NCI-H1105 treated with DMSO at 0.1 percent for 48 hours (cell line): ENCODE measurements around the gene ANKRD7.
A peak's percentile ranks its signal among the peaks of the same experiment; 100 is the strongest.

Source experiments
- DNase-seq: peaks from one replicate; lab custom pipeline; 2025; lab: John Stamatoyannopoulos, UW

The ANKRD7 gene, protein sequence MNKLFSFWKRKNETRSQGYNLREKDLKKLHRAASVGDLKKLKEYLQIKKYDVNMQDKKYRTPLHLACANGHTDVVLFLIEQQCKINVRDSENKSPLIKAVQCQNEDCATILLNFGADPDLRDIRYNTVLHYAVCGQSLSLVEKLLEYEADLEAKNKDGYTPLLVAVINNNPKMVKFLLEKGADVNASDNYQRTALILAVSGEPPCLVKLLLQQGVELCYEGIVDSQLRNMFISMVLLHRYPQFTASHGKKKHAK

DNA sequence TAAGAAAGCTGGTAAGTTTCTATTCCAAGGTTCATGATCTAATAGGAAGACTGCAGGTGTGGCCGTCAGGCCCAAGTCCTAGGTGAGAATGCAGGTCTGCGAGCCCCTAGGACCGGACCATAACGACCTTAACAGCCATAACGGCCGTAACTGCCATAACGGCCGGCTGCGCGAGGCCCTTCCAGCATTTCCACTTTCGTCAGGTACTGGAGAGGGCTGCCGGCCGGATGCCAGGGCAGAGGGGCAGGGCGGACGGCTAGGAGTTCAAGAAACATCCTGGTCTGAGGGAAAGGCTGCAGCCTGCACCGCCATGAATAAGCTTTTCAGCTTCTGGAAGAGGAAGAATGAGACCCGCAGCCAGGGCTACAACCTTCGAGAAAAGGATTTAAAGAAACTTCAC is at the start of gene ANKRD7:
TSS of gene ANKRD7 (plus strand) at position 184 of the 400 bp plus-strand sequence. CDS start at position 311, 127 bp downstream.
- no peak for DNase-seq

DNA sequence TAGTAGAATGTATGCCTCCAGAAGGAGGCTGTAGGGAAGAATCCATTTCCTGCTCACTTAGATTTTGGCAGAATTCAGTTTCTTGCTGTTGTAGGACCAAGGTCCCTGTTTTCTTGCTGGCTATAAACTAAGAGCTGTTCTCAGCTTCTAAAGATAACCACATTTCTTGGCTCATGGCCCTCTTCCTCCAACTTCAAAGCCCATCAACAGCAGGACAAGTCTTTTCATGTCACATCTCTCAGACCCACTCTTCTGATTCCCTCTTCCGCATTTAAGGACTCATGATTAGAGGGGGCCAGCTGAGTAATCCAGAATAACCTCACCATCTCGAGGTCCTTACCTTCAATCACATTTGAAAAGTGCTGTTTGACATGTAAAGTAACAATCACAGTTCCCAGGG is 48.8 kb upstream of the ANKRD7 start:
- DNase-seq, result no peak

DNA sequence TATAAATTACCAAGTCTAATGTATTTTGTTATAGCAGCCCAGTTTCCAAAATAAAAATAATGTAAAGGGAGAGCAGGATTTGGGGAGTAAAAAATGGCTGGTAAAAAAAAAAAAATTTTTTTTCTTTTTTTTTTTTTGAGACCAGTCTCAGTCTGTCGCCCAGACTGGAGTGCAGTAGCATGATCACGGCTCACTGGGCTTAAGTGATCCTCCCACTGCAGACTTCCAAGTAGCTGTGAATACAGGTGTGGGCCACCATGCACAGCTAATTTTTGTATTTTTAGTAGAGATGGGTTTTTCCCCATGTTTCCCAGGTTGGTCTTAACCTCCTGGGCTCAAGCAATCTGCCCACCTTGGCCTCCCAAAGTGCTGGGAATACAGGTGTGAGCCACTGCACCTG is 45.3 kb upstream of the ANKRD7 start:
- DNase-seq, result no peak

DNA sequence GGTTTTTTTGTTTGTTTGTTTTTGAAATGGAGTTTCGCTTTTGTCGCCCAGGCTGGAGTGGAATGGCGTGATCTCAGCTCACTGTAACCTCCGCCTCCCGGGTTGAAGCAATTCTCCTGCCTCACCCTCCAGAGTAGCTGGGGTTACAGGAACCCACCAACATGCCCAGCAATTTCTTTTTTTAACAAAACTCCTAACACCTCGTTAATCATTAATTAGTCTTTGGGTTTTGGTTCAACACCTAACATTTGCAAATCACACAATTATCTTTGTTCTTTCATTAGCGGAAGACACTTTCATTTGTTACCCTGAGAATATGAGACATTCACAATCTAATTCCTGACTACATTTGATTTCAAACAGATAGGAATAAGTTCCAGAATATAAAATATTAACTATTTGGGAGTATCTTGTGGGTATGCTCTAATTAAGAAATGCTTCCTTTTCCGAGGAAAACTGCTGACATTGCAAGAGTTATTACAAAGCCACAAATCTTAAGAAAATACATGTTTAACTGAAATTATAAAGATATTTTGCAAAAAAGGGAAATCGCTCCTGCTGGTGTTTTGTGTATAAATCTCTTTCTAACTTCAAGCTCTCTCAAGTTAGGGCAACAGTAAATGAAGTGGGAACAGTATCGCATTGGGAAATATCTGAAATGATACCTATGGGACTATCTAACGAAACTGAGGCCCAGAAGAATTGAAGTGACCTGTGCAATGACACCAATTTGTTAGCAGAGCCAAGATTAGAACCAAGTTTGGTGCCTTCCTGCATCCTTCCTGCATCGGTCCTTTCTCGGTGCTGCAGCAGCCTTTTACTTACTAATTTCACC is 41.7 kb upstream of the ANKRD7 start:
- DNase-seq, result no peak

DNA sequence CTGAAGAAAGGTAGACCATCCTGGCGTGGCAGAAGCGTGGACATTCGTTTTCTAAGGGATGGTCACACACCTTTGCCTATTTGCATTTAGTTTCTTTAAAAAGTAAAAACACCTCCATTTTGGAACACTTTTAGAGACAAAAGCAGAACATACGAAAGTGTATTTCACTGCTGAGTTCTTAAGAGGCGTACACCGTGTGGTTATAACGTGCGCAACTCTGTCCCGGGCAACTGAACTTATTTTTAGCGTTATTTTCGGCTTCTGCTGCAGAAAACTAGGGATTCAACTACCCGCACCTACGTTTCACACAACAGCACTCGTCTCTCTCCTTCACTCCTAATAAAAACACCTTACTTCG is 41.1 kb upstream of the ANKRD7 start:
- DNase-seq, result no peak

DNA sequence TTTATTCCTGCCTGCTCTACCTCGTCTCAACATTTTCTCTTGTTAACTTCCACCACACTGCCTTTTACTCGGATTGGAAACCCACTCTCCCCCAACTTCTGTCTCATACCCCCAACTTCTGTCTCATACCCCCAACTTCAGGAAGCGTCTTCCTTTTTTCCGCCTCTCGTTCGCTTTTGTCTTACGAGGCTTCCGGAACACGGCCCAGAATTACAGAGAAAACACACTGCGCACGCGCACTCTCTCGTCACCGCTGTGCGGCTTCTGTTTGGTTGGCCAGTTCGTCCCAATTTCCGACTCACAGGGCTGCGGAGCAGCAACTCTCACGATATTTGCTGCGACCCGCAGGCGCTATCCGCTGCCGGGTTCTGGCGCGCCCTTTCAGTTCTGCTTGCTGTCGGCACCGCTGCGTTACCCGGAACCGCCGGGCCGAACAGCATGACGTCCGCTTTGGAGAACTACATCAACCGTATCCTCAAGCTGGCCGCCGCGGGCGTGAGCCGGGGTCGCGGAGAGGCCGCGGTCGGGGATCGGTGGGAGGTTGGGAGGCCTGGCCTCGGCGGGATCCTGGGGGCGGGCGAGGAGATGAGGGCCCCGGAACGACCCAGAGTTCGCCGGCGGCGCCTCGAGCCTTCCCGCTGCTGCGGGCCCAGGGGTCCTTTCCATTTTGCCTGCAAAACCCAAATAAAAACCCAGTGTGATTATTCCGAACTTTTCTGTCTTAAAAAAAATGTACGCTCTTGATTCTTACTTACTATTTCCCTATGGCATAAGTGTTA is 40.5 kb upstream of the ANKRD7 start, which contains the start of gene LSM8:
TSS of gene LSM8 (plus strand) at position 379 of the 779 bp plus-strand sequence. CDS start at position 439, 60 bp downstream.
- DNase-seq, result peak; percentile 95

DNA sequence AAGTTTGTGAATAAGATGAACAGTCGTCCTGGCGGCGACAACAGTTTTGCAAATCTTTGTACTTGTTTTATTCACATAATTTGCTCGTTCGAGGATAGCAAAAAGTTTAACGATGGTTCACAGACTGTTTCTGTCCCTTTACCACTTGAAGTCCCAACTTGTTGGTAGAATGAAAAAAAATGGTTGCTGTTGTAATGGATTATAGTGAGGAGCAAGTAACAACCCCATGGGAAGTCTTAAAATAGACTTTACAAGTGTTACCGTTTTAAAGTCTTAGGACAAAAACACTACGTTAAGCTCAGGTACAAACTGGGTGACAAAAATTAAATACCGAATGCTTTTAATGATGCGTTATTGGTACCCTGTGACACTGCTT is 40.0 kb upstream of the ANKRD7 start:
- peak; percentile 23 for DNase-seq

DNA sequence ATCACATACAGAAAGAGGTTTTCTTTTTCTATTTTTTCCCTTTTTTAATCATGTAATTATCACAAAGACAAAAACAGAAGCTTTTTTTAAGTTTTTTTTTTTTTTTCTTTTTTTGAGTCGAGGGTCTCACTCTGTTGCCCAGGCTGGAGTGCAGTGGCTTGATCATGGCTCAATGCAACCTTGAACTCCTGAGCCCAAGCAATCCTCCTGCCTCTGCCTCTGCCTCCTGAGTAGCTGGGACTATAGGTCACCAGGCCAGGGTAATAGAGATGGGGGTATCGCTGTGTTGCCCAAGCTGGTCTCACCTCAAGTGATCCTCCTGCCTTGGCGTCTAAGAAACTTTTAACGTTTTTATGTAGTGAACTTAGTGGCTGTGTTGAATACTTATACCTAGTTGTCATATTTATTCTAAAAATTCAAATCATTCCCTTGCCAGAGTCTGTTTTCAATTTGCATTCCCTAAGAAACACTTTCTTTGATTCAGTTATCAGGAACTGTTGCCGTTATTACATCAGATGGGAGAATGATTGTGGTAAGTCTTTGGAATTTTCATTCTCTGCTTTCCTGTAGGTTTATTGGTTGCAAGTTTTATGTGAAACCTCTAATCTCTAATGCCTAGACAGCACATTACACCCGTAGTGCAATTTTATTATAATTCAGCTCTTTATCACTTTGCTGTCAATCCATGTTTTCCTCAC is 39.2 kb upstream of the ANKRD7 start:
- no peak for DNase-seq

DNA sequence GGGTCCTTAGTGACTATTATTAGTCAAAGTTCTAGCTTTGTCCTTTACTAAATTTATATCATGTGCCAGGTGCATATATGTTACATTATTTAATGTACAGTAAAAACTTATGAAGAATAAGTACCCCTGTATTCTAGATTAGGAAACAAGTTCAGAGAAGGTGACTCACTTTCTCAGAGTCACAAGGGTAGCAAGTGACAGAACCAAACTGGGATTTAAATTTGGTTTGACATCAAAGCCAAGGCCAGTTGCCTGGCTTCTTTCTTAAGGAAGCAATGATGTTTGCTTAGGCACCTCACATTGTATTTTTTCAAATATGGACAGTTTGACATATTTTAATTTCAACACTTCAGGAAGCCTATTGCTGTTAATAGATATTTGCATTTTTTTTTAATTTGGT is 38.0 kb upstream of the ANKRD7 start:
- DNase-seq, result no peak

DNA sequence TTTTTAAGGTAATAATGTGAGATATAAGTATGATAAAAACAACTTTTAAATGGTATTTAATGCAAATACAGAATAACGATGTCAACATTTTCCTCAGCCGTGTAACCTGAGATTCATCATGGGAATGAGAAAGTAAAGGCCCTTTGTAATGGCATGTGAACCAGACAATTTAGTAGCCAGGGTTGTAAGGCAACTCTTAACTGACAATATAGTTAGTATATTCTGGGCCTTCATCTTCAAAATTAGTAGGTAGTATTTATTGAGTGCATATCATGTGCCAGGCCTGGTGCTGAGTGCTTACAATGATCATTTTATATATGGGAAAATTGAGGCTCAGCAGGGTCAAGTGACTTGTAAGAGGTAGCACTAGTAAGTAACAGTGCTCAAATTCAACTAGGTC is 29.9 kb upstream of the ANKRD7 start:
- DNase-seq, result no peak

DNA sequence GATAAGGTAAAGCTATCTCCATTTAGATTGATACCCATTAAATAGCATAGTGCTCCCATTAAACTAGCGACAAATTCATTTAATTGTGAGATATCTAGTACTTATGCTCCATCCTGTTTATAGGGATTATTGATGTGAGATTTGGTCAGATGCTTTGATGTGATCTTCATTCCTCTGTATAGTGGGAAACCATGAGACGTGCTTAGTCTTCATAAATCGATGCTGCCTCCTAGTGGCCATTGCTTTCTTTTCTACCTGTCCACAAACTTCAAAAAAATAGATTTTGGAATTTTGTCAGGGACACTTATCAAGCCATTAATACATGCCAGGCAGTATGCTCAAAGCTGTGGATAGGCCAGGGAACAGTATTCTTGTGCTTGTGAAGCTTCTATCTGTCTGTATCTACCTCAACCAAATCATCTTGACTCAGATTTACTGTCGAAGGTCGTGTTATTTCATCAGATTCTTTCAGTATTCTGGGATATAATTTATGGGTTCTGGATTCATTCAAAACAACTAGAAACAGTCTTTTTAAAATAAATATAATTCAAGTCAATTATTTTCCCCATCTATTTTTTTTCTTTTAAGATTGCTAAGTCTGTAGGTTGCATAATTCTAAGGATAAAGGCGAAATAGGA is 28.5 kb upstream of the ANKRD7 start:
- DNase-seq, result peak; percentile 73

DNA sequence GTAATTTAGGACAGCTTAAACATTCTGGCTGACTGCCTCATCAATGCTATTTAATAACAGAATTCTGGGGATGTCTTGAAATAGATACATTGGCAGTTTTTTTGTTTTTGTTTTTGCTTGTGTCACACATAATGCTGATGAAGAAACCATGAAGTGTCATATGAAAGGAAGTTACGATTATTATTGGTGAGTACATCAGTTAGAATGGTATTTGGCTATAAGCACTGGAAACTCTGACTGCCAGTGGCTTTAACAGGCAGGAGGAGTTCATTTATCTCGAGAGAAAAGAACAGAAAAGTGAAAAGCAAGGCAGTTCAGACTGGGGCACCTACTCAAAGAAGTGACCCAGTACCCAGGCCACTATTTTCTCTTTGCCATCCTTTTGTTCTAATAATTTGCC is 22.4 kb upstream of the ANKRD7 start:
- no peak for DNase-seq

DNA sequence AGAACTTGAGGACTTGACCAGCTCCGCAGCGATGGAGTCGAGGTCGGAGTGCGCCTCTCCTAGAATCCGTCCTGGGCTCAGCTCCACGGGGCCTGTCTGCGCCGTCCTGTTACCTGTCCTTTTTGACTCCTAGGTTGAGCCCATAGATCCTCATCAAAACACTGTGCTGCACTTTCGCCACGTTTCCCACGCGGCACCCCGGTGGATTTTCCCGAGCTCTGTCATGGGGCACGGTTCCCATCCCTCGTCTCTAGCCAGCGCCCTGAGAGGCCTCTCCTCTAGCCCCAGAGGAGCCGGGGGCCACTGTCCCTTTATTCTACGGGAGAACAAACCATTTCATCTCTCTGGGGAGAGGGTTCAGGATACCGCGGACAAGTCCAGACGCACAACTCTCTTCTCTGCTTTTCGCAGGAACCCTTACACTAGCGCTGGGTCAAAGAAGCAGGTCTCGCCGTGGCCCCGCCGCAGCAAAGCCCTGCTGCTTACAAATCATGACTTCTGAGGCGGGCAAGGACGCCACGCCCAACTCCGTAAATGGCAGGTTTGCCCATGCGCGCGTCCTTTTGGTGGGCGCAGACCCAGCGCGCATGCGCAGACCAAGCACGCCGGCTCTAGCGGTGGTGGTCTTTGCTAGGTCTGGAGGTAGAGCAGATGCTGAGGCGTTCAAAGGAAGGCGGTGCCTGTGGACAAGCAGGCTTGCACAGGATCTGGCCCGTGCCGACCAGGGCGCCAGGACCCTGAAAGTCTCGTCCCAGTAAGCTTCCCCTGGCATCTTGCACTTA is 10.3 kb upstream of the ANKRD7 start:
- DNase-seq, result peak; percentile 93

DNA sequence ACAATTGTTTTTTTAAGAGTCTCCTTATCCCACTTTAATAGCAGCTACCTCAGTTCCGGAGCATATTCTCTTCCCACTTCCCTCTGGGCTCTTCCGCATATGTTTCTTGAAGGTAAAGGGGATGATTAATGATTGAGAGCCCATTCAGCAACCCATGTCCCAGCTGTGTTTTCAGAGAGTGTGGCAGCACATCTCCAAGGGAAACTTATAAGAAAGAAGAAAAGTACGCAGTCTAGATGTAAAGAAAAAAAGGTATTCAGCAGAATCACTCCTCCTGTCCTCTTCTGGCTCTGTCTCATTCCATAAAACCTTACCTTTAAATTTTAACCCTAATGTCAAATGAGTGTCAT is 9.7 kb upstream of the ANKRD7 start:
- no peak for DNase-seq

DNA sequence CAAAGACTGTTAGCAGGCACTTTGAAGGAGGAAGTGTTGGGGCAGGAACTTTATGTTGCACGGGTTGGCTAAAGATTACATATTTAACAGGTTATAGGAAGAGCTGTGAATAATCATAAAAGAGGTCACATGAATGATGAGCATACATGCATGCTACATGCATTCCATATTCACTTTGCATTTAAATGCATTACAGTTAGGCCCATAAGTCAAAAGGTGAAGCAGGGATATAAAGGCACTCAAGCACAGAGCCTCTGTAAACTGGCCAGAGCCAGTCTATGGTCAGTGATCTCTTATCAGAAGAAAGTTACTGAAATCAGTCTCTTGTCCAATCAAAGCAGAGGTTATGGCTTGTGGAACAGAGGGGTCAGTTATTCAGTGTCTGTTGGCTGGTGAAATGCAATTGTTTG is 7.3 kb upstream of the ANKRD7 start:
- no peak for DNase-seq

DNA sequence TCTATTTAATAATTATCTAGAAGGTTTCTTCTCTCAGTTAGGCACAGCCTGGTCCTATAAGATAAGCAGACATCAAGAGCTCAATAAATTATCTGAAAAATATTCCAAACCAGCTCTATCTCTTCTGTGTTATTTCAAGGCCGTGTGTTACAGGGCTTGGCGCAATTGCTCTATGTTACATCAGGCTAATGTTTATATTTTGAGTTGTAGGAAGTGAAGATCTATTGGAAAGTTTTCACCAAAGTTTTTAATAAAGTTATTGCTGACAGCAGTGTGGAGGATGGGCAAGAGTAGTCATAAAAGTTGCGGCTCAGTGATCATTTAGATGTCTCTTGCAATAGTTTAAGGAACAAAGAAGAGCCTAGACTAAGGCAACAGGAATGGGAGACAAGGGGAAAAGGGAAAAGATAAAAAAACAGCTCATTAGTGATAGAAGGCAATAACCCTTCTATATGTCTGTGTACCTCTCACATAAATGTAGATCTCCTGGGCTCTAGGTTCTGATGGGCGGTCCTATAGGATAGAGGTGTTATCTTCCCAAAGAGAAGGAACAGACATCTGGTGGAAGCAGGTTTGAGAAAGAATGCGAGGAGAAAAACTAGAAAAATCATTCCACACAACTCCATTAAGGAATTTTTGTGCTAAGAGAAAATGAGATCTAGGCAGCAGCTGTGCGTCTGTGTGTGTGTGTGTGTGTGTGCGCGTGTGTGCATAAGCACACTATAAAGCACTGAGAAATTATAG is 5.9 kb upstream of the ANKRD7 start:
- DNase-seq, result no peak

DNA sequence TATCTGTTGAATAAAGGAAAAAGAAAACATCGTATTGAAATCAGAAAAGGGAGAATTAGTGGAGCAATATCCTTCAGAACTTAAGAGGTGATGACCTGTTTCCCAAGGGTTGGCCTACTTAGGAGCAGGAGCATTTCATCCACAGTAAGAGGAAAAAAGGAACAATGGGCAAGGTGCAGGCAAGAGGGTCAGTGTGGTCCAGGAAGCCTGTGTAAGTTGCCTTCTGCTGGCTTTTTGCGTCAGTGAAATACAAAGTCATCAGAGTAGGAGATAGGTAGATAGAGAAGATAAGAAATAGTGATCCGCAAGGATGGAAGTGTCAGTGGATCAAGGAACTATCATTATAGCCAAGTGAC is 5.4 kb upstream of the ANKRD7 start:
- DNase-seq, result no peak

DNA sequence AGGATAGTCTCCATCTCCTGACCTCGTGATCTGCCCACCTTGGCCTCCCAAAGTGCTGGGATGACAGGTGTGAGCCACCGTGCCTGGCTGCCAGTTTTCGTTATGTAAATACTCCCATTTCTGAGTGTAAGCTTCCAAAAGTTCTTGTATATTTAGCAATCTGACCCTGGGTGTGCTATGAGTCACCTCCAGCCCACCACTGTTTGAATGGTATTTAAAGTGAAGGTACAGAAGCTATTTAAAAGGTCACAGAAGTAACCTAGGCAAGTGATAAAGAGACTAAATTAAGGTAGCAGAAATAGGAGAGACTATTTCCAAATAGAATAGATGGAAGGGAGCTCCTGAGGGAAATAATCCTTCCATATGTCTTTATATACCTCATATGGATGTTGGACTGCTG is 3.9 kb upstream of the ANKRD7 start:
- DNase-seq, result no peak

DNA sequence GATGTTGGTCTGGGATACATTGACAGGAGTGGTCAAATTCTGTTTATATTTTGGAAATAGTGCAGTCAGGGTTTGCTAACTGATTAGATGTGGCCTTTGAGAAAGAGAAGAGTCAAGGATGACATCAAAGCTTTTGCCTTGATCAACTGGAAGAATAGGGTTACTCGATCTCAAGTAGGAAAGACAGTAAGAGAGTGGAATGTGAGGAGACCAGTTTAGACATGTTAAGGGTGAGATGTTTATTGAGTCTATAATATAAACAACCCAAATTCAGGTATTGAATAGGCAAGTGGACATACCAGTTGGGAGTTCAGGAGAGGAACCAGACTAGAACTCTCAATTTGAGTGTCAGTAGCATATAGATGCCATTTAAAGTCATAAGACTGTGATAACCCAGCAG is 1.9 kb upstream of the ANKRD7 start:
- no peak for DNase-seq

DNA sequence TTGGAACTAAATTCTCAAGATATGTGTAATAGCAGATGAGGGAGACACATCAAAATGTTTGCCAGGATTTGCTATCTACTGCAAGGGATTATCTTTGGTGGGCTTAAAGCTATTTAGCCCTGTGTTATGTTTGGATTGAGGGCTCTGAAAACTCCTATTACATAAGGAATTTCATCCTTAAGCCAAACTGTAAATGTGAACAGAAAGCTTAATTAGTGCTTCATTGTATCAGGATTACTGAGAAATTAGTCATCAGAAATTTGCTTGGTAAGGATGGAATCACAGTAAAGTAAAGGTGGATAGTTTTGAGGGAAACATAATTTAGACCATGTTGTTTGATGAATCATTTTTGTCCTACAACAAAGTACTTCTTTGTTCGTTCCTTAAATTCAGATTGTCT is 8.3 kb downstream of the ANKRD7 start:
- DNase-seq, result no peak
